Measurements from ENCODE around the gene GLYATL1B.
"Not testable (repeated sequence)": the region's sequence is repeated elsewhere in the genome, so short reads cannot be mapped to it uniquely, and the experiment has no call there.

The GLYATL1B gene

GRCh38 chr11:59079086-59079485 lies 7.0 kb upstream of the GLYATL1B start:
- intact Hi-C loops (cut with DNase I; ENCODE audit: low total_unique reads) = no loop called here
- TF ChIP-seq CTCF (IDR thresholded peaks at IDR 0.05) = no peak

GRCh38 chr11:59080421-59080820 lies 5.7 kb upstream of the GLYATL1B start:
- H3K36me3 ChIP-seq; intact Hi-C loops (cut with DNase I; ENCODE audit: low total_unique reads); H3K4me1 ChIP-seq; H3K9me3 ChIP-seq; DNase-seq; H3K27ac ChIP-seq; H3K4me3 ChIP-seq: not testable (repeated sequence)
- peaks cover 0 to 16% of the 10 kb centered on the region in 2 donors for H3K27me3 ChIP-seq

More at GRCh38 chr11:59079086-59079485, 7.0 kb upstream of the GLYATL1B start:
- DNase-seq = no peak
- Histone ChIP-seq H3K9me3 (no peaks in the 10 kb centered on the region), H3K4me1 (no peaks in the 10 kb centered on the region), H3K36me3 (no peaks in the 10 kb centered on the region), H3K27me3 (peaks cover 0 to 16% of the 10 kb centered on the region in 2 donors), H3K27ac (no peak overlapping the region), H3K4me3 (no peak overlapping the region)

GRCh38 chr11:59081430-59082020 lies 4.6 kb upstream of the GLYATL1B start:
- H3K4me3 ChIP-seq; DNase-seq; H3K27ac ChIP-seq; intact Hi-C loops (cut with DNase I; ENCODE audit: low total_unique reads); H3K36me3 ChIP-seq; H3K27me3 ChIP-seq; H3K9me3 ChIP-seq; H3K4me1 ChIP-seq: not testable (repeated sequence)

- Histone ChIP-seq H3K9me3 (no peaks in the 10 kb centered on the region), H3K4me1 (no peaks in the 10 kb centered on the region), H3K27ac (no peak overlapping the region), H3K27me3 (peaks cover 0 to 8% of the 10 kb centered on the region in 2 donors), H3K4me3 (no peak overlapping the region), H3K36me3 (no peaks in the 10 kb centered on the region)
- no peak for TF ChIP-seq CTCF (IDR thresholded peaks at IDR 0.05)
- no peak for DNase-seq
- intact Hi-C loops (cut with DNase I; ENCODE audit: low total_unique reads) = no loop called here
Measured at GRCh38 chr11:59088162-59088561, 2.1 kb downstream of the GLYATL1B start.

- H3K9me3 ChIP-seq; DNase-seq; H3K4me3 ChIP-seq; H3K27me3 ChIP-seq; intact Hi-C loops (cut with DNase I; ENCODE audit: low total_unique reads); H3K36me3 ChIP-seq; H3K4me1 ChIP-seq; H3K27ac ChIP-seq: not testable (repeated sequence)
Measured at GRCh38 chr11:59093576-59093975, 7.5 kb downstream of the GLYATL1B start.

GRCh38 chr11:59095225-59095624 lies 9.1 kb downstream of the GLYATL1B start:
- H3K4me3 ChIP-seq, H3K27me3 ChIP-seq, DNase-seq, H3K4me1 ChIP-seq, H3K27ac ChIP-seq, H3K36me3 ChIP-seq, H3K9me3 ChIP-seq: not testable (repeated sequence)
- intact Hi-C loops (cut with DNase I; ENCODE audit: low total_unique reads) = loop anchor here (5.0 kb wide), 1 partner anchor 37 kb away; no protein-coding TSS in a partner anchor

GRCh38 chr11:59095972-59096575 lies 10.0 kb downstream of the GLYATL1B start:
- H3K9me3 ChIP-seq, DNase-seq, H3K27me3 ChIP-seq, H3K36me3 ChIP-seq, H3K4me3 ChIP-seq, H3K27ac ChIP-seq, H3K4me1 ChIP-seq: not testable (repeated sequence)
- intact Hi-C loops (cut with DNase I; ENCODE audit: low total_unique reads) = loop anchor here (5.0 kb wide), 1 partner anchor 36 kb away; no protein-coding TSS in a partner anchor

GRCh38 chr11:59097113-59097708 lies 11.1 kb downstream of the GLYATL1B start:
- H3K4me1 ChIP-seq = peaks cover 0 to 8% (median 3%) of the 10 kb centered on the region in 4 donors
- no peak overlapping the region for H3K27ac ChIP-seq
- H3K27me3 ChIP-seq = peaks cover 0 to 13% of the 10 kb centered on the region in 2 donors
- no peaks in the 10 kb centered on the region for H3K36me3 ChIP-seq
- DNase-seq = peak; percentile 61 to 66
- TF ChIP-seq CTCF (IDR thresholded peaks at IDR 0.05) = peak; percentile 43 to 52
- no peak overlapping the region for H3K4me3 ChIP-seq
- intact Hi-C loops (cut with DNase I; ENCODE audit: low total_unique reads) = loop anchor here (5.0 kb wide), 1 partner anchor 35 kb away; no protein-coding TSS in a partner anchor
- H3K9me3 ChIP-seq = no peaks in the 10 kb centered on the region

GRCh38 chr11:59097938-59098337 lies 11.8 kb downstream of the GLYATL1B start:
- H3K4me3 ChIP-seq, H3K9me3 ChIP-seq, DNase-seq, H3K36me3 ChIP-seq, H3K27ac ChIP-seq: not testable (repeated sequence)
- Histone ChIP-seq H3K27me3 (peaks cover 0 to 13% of the 10 kb centered on the region in 2 donors), H3K4me1 (peaks cover 0 to 11% (median 5%) of the 10 kb centered on the region in 4 donors)
- intact Hi-C loops (cut with DNase I; ENCODE audit: low total_unique reads) = loop anchor here (5.0 kb wide), 1 partner anchor 34 kb away; no protein-coding TSS in a partner anchor
